H1 (cell line): ENCODE measurements around the gene ALG14. TPM values are rescaled to one million over a fixed set of nuclear protein-coding genes. Genes with fewer than 3 reads are reported as not detected.

Source experiments
- CHD7 ChIP-seq: fragments of 300-600 bp; sonication (generic); IDR thresholded peaks from 2 replicates; pipeline ENCODE4 v1.7.1; 2012; ENCODE audit warnings: low read length, moderate library complexity, mild to moderate bottlenecking, inconsistent platforms; ENCODE audit not compliant: insufficient replicate concordance
- polyA plus RNA-seq, 7 experiments: library from polyadenylated mRNA; depleted of rRNA in 3 of 7; stranded (reverse) in 5 of 7; unstranded in 2 of 7; fragments of >200 nt in 5 of 7; fragments of 200-250 nt in 2 of 7; gene quantifications; 1 replicate in 5 of 7; 2 replicates in 1 of 7; 4 replicates in 1 of 7; pipeline versions ENCODE4 v1.2.1 to v1.2.3, GENCODE V29; 2011 to 2013; ENCODE audit warnings: missing spikeins in 2 of 7, mixed read lengths in 2 of 7
- total RNA-seq: library from RNA; stranded (reverse); fragmentation: NEBNext Ultra II Directional; extraction: Animal tissue kit (Norgen Biotek cat#: 25700); gene quantifications from 2 replicates; pipeline ENCODE4 v1.2.1, GENCODE V29; 2021

ALG14 gene
- total and polyA plus RNA-seq, 2 of the 8 experiments (the other 6 are each of a cell fraction or from before 2014, with no cell fraction given), result 0.95 to 1.3 TPM

GRCh38 chr1:95006681-95007080, 66.1 kb downstream of the ALG14 start (continued):
- TF ChIP-seq CHD7, result no peak
